K562 treated with DMSO at 1 percent for 24 hours (cell line): ENCODE measurements around the gene ZNF117. TPM values are rescaled to one million over a fixed set of nuclear protein-coding genes. Genes with fewer than 3 reads are reported as not detected.

Source experiments
- total RNA-seq: library from RNA; unstranded; fragments of 300-600 nt; gene quantifications from 2 replicates; pipeline ENCODE4 v1.2.3, GENCODE V29; 2022; ENCODE audit warnings: low read depth; ENCODE audit not compliant: insufficient read depth

ZNF117 gene
- total RNA-seq, result 3.2 and 3.3 TPM in 2 replicates

GRCh38 chr7:64990936-64991335, at the start of gene ZNF117:
ZNF117 (minus strand) TSS chr7:64991036.

GRCh38 chr7:65006094-65006992, 15.5 kb upstream of the ZNF117 start, which contains the start of gene ERV3-1:
ERV3-1 (minus strand) TSS chr7:65006687; CDS start chr7:64993026, 13,661 bp downstream.

Other genes starting within 250 kb of the ZNF117 start
- 8.3 and 10.0 TPM in 2 replicates for gene ZNF138, start 196.6 kb downstream of the ZNF117 start, total RNA-seq
- gene ZNF273, start 87.8 kb downstream of the ZNF117 start, total RNA-seq, result 4.4 and 4.7 TPM in 2 replicates
- gene ERV3-1, start 15.7 kb upstream of the ZNF117 start, total RNA-seq, result 11.9 and 13.7 TPM in 2 replicates